H1 (cell line): Measurements from ENCODE around the gene ERI2.

Experiments used
- BRCA1 ChIP-seq: IDR thresholded peaks from 2 replicates; pipeline ENCODE4 v1.6.1; 2012; ENCODE audit warnings: low read depth, low read length, improper control_type of control experiment
- CHD2 ChIP-seq: IDR thresholded peaks from 2 replicates; pipeline ENCODE4 v1.6.1; 2012; ENCODE audit warnings: low read length, improper control_type of control experiment
- CTCF ChIP-seq, 3 experiments: IDR thresholded peaks; 1 replicate in 2 of 3; 2 replicates in 1 of 3; pipeline versions ENCODE4 v1.5.1 to v1.6.1; 2011; ENCODE audit warnings: low read length in 3 of 3, mild to moderate bottlenecking in 3 of 3, inconsistent platforms in 2 of 3, low read depth in 1 of 3, moderate library complexity in 1 of 3; ENCODE audit not compliant: insufficient read depth in 1 of 3; ENCODE audit errors: control extremely low read depth in 1 of 3
- MAX ChIP-seq: IDR thresholded peaks from 2 replicates; pipeline ENCODE4 v1.6.1; 2012; ENCODE audit warnings: inconsistent platforms
- POLR2AphosphoS5 ChIP-seq: IDR thresholded peaks from 2 replicates; pipeline ENCODE4 v1.6.1; 2011; ENCODE audit warnings: low read depth, low read length
- SIN3A ChIP-seq, 2 experiments: IDR thresholded peaks in 1 of 2; conservative IDR thresholded peaks in 1 of 2; 2 replicates each; pipeline ENCODE4 v1.6.1; 2011 to 2012; ENCODE audit warnings: low read length in 2 of 2, improper control_type of control experiment in 1 of 2, low read depth in 1 of 2, mild to moderate bottlenecking in 1 of 2
- TAF1 ChIP-seq: IDR thresholded peaks from 2 replicates; pipeline ENCODE4 v1.6.1; 2011; ENCODE audit warnings: mild to moderate bottlenecking, low read depth, low read length

GRCh38 chr16:20750558-20750957 is 55.7 kb downstream of the ERI2 start:
- no peak for TF ChIP-seq CTCF (IDR thresholded peaks at IDR 0.05; ENCODE audit: control extremely low read depth in 1 of 3, insufficient read depth in 1 of 3, low read depth in 1 of 3, low read length in 3 of 3)
- no peak for TF ChIP-seq CHD2
- no peak for TF ChIP-seq BRCA1
- no peak for TF ChIP-seq TAF1
- no peak for TF ChIP-seq MAX
- TF ChIP-seq POLR2AphosphoS5, result no peak
- no peak for TF ChIP-seq SIN3A (conservative IDR thresholded peaks at IDR 0.05 in 1 of 2, IDR thresholded peaks at IDR 0.05 in 1 of 2; ENCODE audit: low read depth in 1 of 2, low read length in 2 of 2)
